NT2/D1 (cell line): ENCODE data around the gene UNC13C.

ENCODE experiments used
- SUZ12 ChIP-seq: IDR thresholded peaks from 2 replicates; pipeline ENCODE4 v1.6.1; 2011; ENCODE audit not compliant: insufficient read length, insufficient read depth; ENCODE audit errors: extremely low read depth
- YY1 ChIP-seq: IDR thresholded peaks from 2 replicates; pipeline ENCODE4 v1.6.1; 2011; ENCODE audit not compliant: insufficient read length, insufficient read depth
- ZNF274 ChIP-seq: IDR thresholded peaks from 2 replicates; pipeline ENCODE4 v1.6.1; 2011; ENCODE audit warnings: mild to moderate bottlenecking, low read depth, low read length

DNA sequence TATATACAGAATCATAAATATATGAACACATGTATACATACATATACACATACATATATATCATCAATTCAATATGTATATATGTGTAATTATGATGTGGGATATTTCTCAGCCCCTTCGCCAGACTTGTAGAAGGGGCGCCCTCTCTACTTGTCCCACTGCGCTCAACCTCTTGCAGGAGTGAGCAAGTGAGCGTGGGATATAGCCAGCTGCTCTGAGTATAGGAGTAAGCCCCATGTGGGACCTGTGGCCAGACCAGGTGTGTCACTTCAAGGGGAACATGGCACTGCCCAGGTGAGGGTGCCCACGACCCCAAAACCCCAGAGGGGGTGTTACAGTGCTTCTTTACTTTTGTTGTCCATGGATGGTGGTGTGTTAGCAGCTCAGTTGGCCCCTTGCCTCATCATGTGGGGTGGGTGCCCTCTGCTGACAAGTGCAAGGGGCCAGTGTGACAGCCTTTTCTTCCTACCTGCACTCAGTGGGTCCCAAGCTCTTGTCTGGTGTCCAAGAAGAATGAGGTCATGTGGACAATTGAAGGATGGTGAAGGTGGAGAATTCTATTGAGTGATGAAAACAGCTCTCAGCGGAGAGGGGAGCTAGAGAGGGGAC is 304.1 kb downstream of the UNC13C start:
- TF ChIP-seq YY1 (no peak), SUZ12 (no peak), ZNF274 (no peak)
